GM21447 (cell line): ENCODE measurements around the gene OTOG.

Experiments
- ATAC-seq: cut with Tn5 transposase; IDR thresholded peaks from one replicate; pipeline ENCODE4 v1.9.1; 2021; ENCODE audit not compliant: unreplicated experiment

The OTOG gene

DNA sequence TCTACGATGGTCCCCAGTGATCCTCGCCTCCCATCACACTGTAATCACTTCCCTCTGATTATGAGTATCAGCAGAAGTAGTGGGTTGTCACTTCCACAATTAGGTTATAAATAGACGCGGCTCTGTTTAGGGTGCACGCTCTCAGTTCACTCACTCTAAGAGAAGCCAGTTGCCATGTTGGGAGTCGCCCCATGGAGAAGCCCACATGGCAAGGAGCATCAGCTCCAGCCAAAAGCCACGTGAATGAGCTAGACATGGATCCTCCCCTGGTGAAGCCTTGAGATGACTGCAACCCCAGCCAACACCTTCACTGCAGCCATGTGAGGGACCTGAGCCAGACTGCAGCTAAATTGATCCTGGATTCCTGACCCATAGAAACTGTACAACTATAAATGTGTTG, 145.9 kb downstream of the OTOG start:
- no peak for ATAC-seq

DNA sequence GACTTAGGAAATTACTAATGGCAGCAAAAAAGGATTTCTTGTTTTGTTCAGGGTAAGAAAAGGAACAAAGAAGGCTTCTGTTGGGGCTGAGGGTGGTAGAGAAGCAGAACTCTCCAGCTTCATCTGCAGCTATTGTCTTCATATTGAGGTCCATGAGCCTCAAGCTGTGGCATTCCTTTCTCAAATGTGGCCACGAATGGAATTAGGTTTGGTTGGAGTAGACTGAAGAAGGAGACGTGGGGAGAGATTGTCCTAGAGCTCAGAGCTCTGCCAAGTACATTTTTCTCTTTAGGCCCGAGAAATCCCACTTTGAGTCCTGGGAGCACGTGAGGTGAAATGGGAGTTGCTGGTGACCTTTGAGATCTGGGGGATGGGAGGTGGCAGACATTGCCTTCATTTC, 146.5 kb downstream of the OTOG start:
- no peak for ATAC-seq

DNA sequence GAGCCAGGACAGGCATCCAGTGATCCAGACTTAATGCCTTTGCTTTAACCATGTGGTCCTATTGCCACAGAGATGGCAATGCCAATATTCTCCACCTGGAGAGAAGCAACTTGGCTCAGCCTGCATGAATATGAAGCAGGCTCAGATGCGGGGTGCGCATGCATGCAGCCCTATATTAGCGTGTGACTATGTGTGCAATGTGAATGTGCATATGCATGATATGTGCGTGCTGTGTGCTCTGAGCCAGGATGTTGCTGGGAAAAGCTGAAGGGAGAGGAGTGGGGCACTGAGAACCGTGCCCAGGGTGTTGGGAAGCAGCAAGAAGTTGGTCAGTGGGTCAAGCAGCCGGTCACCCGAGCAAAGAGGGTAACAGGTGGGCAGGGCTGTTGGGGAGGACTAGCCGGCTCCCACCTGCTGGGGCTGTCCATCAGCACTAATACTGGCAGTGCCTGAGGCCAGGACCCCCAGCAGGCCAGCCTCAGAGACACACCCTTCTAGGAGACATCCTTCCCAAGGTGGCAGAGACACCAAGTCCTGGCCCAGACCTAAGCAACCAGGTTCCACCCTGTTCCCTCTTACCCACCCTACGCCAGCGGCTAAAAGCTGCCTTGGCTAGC, 147.5 kb downstream of the OTOG start:
- ATAC-seq: no peak

- ATAC-seq: no peak
Observed at GRCh38 chr11:17695454-17696441, 148.7 kb downstream of the OTOG start.

- no peak for ATAC-seq
Observed at GRCh38 chr11:17696741-17697140, 149.7 kb downstream of the OTOG start.
